Lung (tissue), 12 donors: ENCODE measurements around the gene B4GALNT2. TPM values are rescaled to one million over a fixed set of nuclear protein-coding genes. Genes with fewer than 3 reads are reported as not detected.
A peak's percentile ranks its signal among the peaks of the same experiment; 100 is the strongest.
"Not testable (repeated sequence)": the region's sequence is repeated elsewhere in the genome, so short reads cannot be mapped to it uniquely, and the experiment has no call there.

Source experiments
- ATAC-seq: fragments of 200-7000 bp; cut with Tn5 transposase; one replicate; pipeline ENCODE4 v1.9.1; 2020; ENCODE audit warnings: moderate number of reproducible peaks; ENCODE audit not compliant: insufficient read depth, low FRiP score
- DNase-seq, 3 donors: peaks; one replicate each; pipeline ENCODE4 v3.0.0-alpha.2; 2013 to 2017
- H3K27ac ChIP-seq, 2 donors: one replicate each; pipeline ENCODE4 v1.5.1; 2013; ENCODE audit warnings: mild to moderate bottlenecking in 2 of 2, moderate library complexity in 2 of 2, control low read depth in 1 of 2, inconsistent platforms in 1 of 2, low read depth in 1 of 2, low read length in 1 of 2
- H3K27me3 ChIP-seq, 3 donors: one replicate each; pipeline ENCODE4 v1.5.1; 2013; ENCODE audit warnings: low read length in 2 of 3; ENCODE audit not compliant: control insufficient read depth in 3 of 3, insufficient read depth in 3 of 3
- H3K36me3 ChIP-seq, 4 donors: one replicate each; pipeline ENCODE4 v1.5.1; 2013; ENCODE audit warnings: low read length in 4 of 4, mild to moderate bottlenecking in 1 of 4, moderate library complexity in 1 of 4; ENCODE audit not compliant: control insufficient read depth in 4 of 4, insufficient read depth in 4 of 4
- H3K4me1 ChIP-seq, 5 donors: one replicate each; pipeline ENCODE4 v1.5.1; 2013; ENCODE audit warnings: low read length in 5 of 5, mild to moderate bottlenecking in 2 of 5, moderate library complexity in 1 of 5; ENCODE audit not compliant: control insufficient read depth in 5 of 5, insufficient read depth in 5 of 5
- H3K4me3 ChIP-seq: one replicate; pipeline ENCODE4 v1.5.1; 2013; ENCODE audit warnings: mild to moderate bottlenecking, control low read depth, moderate library complexity
- H3K9ac ChIP-seq, 2 donors: one replicate each; pipeline ENCODE4 v1.5.1; 2013; ENCODE audit warnings: low read length in 2 of 2, control low read depth in 1 of 2; ENCODE audit not compliant: insufficient read depth in 1 of 2
- H3K9me3 ChIP-seq, 4 donors: one replicate each; pipeline ENCODE4 v1.5.1; 2013; ENCODE audit warnings: low read length in 3 of 4, mild to moderate bottlenecking in 1 of 4, moderate library complexity in 1 of 4; ENCODE audit not compliant: control insufficient read depth in 4 of 4, insufficient read depth in 3 of 4
- WGBS, 2 donors: extraction: QIAGEN DNeasy Blood & Tissue Kit; methylation state at CpG; one replicate each; pipeline ENCODE4 v1.1.7; 2013; 5-methylcytosine and 5-hydroxymethylcytosine counted together
- polyA plus RNA-seq, 2 donors: library from polyadenylated mRNA; stranded (reverse); fragments of 200-250 nt; gene quantifications; one replicate each; pipeline ENCODE4 v1.2.1, GENCODE V29; 2013
- total RNA-seq, 2 donors: library from RNA; depleted of rRNA in 1 of 2; stranded (reverse); fragments of >200 nt in 1 of 2; gene quantifications; one replicate each; pipeline ENCODE4 v1.2.1, GENCODE V29; 2014 to 2021
- TF ChIP-seq, protein P1 (sequence below): IDR thresholded peaks from 2 replicates; pipeline ENCODE4 v1.5.1; 2012; ENCODE audit warnings: mild to moderate bottlenecking; ENCODE audit errors: control extremely low read depth, extremely low read depth
- donor health status: control.
- donor health status: control.
- donor health status: Bipolar disorder and iron deficiency.
- donor health status: healthy.
- donor health status: DM: yes; HTN: yes; CAD: no.

The B4GALNT2 gene
- total and polyA plus RNA-seq, 4 donors: 0.08 to 0.25 (median 0.15) TPM; not detected in 1

DNA sequence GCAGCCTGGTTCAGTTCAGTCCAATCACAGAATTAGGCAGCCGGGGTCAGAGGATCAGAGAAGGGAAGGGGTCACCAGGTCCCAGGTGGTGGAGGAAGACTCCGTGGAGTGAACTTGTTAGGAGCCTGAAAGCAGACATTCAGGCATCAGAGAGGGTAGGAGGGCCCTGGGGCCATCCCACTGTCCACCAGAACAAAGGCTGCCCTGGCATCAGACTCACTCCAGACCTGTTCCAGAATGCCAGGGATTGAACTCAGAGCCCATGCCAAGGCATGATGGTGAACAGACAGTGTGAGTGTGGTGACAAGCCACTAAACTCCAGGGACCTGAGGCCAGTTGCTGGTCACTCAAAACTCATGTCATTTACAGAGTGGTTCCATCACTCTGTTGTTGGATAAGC, 37.6 kb downstream of the B4GALNT2 start:
- H3K4me3 ChIP-seq: no peak overlapping the region
- WGBS, 2 donors: 60 to 83% methylated on average over 2 of the region's 2 CpGs
- ATAC-seq (no peak), DNase-seq (no peak)
- no peaks in the 10 kb centered on the region for H3K36me3 ChIP-seq
- H3K27ac ChIP-seq: no peak overlapping the region
- H3K4me1 ChIP-seq: no peaks in the 10 kb centered on the region
- peaks cover 0 to 5% (median 0%) of the 10 kb centered on the region in 4 donors for H3K9me3 ChIP-seq
- peaks cover 0 to 22% (median 6%) of the 10 kb centered on the region in 3 donors for H3K27me3 ChIP-seq
- TF ChIP-seq, protein P1, sequence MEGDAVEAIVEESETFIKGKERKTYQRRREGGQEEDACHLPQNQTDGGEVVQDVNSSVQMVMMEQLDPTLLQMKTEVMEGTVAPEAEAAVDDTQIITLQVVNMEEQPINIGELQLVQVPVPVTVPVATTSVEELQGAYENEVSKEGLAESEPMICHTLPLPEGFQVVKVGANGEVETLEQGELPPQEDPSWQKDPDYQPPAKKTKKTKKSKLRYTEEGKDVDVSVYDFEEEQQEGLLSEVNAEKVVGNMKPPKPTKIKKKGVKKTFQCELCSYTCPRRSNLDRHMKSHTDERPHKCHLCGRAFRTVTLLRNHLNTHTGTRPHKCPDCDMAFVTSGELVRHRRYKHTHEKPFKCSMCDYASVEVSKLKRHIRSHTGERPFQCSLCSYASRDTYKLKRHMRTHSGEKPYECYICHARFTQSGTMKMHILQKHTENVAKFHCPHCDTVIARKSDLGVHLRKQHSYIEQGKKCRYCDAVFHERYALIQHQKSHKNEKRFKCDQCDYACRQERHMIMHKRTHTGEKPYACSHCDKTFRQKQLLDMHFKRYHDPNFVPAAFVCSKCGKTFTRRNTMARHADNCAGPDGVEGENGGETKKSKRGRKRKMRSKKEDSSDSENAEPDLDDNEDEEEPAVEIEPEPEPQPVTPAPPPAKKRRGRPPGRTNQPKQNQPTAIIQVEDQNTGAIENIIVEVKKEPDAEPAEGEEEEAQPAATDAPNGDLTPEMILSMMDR: no peak
- no peak overlapping the region for H3K9ac ChIP-seq

DNA sequence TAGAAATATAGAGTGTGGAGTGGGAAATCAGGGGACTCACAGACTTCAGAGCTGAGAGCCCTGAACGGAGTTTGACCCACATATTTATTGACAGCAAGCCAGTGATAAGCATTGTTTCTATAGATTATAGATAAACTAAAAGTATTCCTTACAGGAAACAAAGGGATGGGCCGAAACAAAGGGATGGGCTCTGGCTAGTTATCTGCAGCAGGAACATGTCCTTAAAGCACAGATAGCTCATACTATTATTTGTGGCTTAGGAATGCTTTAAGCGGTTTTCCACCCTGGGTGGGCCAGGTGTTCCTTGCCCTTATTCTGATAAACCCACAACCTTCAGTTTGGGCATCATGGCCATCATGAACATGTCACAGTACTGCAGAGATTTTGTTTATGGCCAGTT, 38.1 kb downstream of the B4GALNT2 start:
- not testable (repeated sequence) for H3K9me3 ChIP-seq, H3K27ac ChIP-seq, H3K4me1 ChIP-seq, H3K9ac ChIP-seq, ATAC-seq, DNase-seq, H3K36me3 ChIP-seq, H3K4me3 ChIP-seq
- H3K27me3 ChIP-seq: peaks cover 0 to 18% (median 6%) of the 10 kb centered on the region in 3 donors
- whole genome bisulfite sequencing, 2 donors: 71 to 79% methylated on average over 3 of the region's 3 CpGs

DNA sequence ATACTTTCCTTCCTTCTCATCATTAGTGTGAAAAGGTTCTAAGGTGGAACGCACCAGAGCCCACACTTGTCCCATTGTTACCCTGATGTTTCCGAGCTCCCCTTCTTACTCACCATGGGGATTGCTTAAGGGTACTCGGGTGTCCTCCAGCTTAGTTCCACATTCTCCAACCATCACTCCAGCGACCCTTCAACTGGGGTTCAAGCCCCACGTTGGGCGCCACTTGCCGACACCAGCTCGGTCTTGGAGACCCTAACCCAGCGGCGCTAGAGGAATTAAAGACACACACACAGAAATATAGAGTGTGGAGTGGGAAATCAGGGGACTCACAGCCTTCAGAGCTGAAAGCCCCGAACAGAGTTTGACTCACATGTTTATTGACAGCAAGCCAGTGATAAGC, 43.4 kb downstream of the B4GALNT2 start:
- not testable (repeated sequence) for ATAC-seq, H3K27ac ChIP-seq, H3K36me3 ChIP-seq, DNase-seq, H3K27me3 ChIP-seq, H3K9ac ChIP-seq, H3K4me1 ChIP-seq, H3K4me3 ChIP-seq
- H3K9me3 ChIP-seq: peaks cover 0 to 16% (median 15%) of the 10 kb centered on the region in 4 donors
- WGBS, 2 donors: 85 to 86% methylated on average over 11 of the region's 11 CpGs

DNA sequence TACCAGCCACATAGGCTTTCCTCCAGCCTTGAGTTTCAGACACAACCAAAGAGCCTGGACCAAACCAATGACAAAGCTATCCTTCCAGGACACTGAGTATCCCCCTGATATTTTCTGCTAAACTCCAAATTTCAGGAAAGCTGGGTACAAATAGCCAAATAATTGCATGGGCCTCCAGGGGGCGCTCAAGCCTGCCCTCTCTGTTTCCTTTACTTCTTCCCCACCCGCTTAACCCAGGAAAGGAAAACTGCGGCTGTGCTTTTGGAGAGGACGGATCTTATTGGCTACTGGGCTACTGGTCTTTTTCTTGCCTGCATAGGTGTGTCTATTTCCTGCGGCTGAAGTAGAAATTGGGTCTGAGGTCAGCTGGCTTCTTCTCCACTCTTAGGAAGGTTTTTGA, 47.7 kb downstream of the B4GALNT2 start:
- Histone ChIP-seq H3K4me1 (no peaks in the 10 kb centered on the region), H3K36me3 (no peaks in the 10 kb centered on the region), H3K27ac (no peak overlapping the region), H3K27me3 (no peaks in the 10 kb centered on the region), H3K9ac (no peak overlapping the region), H3K9me3 (peaks cover 0 to 22% (median 15%) of the 10 kb centered on the region in 4 donors), H3K4me3 (no peak overlapping the region)
- TF ChIP-seq, protein P1: peak; percentile 79
- DNase-seq (peak; percentile 32 to 45 (median 34)), ATAC-seq (no peak)
- WGBS, 2 donors: 13 to 15% methylated on average over 5 of the region's 5 CpGs
